HG03378 (cell line): ENCODE results near the gene ZRSR2.
A peak's percentile ranks its signal among the peaks of the same experiment; 100 is the strongest.

Experiments used
- ATAC-seq: cut with Tn5 transposase; IDR thresholded peaks from one replicate; pipeline ENCODE4 v1.9.1; 2021; ENCODE audit warnings: mild to moderate bottlenecking, moderate library complexity; ENCODE audit not compliant: unreplicated experiment

The ZRSR2 gene

DNA sequence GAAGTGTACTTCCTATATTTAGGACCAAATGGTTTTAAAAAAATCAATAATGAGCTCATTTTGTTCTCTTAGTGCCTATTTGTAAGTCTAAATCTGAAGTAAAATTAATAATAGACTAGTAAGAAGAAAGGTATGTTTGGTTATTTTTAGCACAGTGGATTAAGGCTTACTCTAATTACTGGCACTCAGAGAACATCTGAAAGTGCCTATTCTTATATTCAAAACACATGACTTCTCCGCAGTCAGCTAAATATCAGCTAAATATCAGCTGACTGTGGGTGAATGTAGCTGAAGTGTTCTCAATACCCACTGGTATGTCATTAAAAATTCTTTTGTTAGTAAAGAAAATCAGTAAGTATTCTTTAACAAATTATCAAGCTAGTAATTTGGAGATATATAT, 58.3 kb downstream of the ZRSR2 start:
- ATAC-seq = no peak

DNA sequence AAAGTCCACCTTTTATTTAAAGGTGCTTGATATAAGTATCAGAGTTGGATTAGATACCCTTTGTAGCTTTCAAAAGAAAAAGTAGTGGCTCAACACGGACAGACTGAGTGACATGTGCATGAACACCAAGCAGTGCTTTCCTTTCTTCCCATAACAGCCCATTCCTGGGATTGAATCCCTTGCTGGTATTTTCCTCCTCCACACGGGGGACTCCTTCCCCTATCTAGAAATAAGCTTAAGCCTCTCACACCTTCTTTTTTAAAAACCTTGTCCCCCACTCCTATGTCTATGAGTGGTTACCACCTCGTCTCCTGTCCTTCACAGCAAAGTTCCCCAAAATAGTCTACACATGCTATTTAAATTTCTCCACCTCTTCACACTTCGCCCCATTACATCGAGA, 59.3 kb downstream of the ZRSR2 start:
- no peak for ATAC-seq

DNA sequence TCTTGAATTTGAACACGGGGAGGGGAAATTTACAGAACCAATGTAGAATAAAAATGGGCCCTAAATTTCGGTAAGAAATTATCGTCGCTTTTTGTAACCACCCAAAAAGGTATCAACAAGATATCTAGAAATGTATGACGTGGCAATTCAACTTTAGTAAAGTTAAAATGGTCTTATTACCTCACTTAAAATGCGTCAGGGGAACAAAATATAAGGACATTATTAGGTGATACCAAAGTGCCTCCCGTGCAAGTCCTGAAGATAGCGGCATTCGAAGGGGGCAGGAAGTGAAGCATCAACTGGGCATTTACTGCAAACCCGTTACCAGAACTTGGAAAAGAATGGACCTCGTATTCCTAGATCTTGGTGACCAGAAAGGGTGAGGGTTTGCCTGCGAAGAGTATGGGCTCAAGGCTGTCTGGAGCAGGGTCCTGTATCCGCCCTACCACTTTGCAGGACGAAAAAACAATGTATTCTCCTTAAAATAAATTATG, 63.3 kb downstream of the ZRSR2 start:
- ATAC-seq = no peak

DNA sequence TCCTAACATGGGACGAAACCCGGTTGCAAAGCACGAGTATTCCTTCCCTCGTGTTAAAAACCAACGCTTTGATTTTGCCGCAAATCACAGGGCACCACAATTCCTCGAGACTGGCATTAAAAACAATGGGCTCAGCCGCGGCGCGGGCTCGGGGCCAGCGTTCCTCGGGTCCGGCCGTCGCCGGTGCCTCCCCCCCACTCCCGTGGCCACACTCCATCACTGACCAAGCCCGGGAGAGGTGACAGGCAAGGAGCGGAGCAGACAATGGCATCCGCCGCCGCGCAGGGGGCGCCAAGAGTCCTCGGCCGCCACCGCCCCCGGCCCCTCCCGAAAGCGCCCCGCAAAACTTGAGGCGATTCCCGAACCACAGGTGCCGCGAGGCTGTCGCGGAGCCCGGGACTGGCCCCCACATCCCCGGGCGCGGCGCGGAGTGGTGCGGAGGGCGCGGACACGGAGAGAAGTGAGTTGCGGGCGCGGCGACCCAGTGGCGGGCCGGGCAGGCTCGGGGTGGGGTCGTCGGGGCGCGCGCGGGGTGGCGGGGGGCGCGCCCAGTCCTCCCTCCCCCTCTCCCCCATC, 63.9 kb downstream of the ZRSR2 start:
- ATAC-seq = peak; percentile 21

DNA sequence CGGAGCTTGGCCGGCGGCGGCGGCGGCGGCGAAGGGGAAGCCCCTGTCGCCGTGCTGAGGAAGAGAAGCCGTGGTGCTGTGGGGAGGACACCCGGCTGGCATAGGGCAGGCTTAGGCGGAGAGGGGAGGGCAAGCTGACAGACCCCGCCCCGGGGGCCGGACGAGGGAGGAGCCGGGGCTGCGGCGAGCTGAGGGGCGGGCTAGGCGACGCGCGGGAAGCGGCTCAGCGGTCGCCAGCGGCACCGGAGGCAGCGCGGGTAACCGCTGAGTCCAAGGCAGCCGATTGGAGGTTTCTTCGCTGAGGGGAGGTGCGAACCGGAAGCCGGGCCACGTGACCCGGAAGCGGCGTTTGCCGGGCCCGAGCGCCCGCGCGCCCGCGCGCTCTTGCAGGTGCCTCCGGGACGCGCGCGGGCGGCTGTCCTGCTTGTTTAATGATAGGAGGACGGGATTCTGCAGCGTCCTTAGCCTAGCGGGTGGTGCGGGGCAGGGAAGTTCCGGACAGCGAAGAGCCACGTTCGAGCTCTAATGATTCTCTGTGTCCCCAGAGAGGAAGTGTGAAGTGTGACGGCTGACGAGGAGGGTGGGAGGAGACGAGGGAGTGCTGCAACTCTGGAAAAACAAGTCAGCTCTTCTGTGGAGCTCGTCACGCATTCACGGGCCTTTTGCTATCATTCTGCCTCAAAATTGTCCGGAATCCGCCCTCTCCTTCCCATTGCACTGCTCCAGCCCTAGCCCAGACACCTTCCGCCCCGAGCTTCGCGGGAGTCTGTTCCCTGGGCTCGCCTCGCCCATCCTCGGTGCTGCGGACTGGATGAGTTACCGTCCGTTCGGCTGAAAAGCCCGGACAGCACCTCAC, 64.7 kb downstream of the ZRSR2 start, which contains the start of gene AP1S2:
Gene AP1S2, minus strand, starts transcription at position 102 of the 856 bp plus-strand sequence. CDS start 2,289 bp downstream, outside the sequence.
- ATAC-seq = peak; percentile 85

DNA sequence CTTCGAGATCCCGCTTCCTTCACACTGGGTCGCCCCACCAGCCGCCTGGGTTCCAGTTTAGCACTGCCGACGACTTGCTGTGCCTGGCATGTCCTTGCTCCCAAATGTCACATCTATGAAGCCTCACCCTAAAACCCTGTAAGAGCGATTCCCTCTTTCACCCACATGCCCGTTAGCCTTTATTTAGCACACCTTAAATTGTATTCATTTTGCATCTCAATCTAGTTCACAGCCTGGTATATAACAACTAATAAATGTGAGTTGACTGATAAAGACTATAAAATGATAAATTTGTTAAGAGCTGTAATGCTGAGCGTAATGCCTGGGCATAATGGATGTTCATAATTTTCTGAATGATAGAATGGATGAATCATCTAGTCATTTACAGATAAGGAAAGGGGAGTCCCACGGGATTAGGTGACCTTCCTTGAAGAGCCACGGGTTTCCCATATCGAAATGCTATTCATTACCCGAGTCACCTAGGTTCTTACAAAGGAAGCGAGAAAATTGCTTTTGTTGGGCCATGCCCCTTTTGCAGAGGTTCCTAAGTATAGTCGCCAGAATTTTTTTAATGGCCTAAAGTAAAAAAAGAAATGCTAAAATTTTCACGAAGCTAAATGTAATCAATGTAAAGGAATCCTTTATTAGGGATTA, 65.4 kb downstream of the ZRSR2 start:
- ATAC-seq = no peak

DNA sequence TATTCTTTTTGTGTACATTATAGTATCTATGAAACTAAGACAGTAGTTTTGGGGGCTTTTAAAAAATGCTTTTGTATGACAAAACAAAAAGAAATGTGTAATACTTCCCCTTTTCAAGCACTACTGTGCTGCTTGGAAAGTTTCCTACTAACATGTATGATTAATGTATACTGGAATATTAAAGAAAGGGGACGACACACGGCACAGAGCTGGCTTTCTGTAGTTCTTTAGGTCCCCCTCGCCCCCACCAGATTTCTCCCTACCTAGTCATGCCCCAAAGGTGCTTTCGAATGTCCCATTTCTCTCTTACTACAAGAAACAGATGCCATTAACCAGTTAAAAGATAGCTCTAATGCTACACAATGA, 65.9 kb downstream of the ZRSR2 start:
- ATAC-seq = no peak

DNA sequence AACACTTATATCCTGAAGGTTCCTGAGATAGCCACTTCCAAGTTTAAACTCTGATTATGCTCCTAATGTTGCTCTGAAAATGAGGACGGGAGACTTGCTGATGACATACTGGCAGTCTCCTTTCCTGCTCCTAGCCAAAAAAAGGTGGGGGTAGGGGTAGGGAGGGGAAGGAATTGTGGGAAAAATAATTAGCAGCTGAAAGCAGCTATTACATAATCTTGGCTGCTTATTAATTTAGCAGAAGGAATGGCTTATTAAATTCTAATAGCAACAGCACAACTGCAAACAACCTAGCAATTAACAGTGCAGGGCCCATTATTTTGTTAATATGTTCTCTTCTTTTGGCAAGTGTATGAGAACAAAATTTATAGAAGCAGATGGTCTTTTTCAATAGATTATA, 66.4 kb downstream of the ZRSR2 start:
- no peak for ATAC-seq

DNA sequence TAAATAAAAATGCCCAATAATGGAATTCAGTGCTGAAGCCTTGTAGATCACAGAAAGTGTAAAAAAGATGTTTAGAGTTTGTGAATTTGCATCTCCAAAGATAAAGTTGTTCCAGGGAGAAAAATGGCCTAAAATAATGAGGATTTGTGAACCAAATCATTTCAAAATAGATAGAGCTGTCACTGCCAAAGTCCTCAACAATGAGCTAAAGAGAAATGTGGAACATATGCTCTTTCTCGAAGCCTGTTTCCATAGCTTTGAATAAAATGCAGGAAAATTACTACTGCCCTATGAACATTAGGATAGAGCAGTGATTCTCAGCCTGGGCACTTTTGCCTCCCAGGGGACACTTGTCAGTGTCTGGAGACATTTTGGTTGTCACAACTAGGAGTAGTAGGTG, 67.8 kb downstream of the ZRSR2 start:
- ATAC-seq = no peak

DNA sequence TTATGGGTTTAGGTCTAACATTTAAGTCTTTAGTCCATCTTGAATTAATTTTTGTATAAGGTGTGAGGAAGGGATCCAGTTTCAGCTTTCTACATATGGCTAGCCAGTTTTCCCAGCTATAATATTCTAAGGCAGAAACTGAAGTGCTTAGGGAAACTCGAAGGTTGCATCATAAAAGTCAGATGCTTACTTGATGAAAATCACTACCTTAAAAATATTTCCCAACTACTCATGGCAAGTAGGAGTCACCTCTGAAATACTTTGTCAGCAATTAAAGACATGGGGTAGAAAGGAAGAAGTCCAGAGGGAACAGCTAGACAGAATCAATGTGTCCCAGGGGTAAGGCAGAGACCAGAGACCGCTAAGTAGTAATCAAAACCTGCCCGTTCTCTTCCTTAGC, 70.6 kb downstream of the ZRSR2 start:
- no peak for ATAC-seq

DNA sequence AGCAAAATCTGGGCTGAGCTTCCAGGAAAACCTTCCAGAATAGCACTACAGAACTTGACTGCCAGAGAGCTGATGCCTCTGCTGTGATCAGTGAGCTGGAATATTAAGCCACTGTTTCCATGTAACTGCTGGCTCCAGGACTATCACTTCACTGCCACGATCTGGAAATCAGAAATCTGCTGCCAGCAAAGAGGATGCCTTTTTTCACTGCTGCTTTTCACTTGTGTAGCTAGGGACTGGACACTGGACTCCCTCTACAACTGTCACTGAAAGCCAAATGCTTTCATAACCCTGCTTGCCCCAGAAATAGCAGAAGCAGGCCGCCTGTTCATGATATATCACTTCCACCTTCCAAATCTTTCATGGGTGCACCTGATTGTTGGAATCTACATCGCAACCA, 73.7 kb downstream of the ZRSR2 start:
- ATAC-seq = no peak

DNA sequence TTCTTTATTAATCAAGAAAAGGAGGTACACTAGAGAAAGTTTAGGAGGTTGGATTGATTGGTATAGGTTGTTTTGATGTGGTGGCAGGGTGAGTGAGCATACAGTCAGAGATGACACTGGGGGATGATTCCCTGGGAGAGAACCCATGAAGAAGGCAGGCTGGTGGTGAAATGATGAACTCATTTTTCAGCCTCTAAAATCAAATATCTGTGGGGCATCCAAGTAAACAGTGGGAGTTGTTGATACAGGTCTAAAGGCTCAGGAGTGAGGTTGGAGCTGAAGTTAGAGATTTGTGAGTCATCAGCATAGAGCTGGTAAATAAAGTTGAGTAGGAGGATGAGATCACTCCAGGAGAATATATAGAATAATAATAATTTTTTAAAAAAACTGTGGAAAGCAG, 74.3 kb downstream of the ZRSR2 start:
- ATAC-seq = no peak

DNA sequence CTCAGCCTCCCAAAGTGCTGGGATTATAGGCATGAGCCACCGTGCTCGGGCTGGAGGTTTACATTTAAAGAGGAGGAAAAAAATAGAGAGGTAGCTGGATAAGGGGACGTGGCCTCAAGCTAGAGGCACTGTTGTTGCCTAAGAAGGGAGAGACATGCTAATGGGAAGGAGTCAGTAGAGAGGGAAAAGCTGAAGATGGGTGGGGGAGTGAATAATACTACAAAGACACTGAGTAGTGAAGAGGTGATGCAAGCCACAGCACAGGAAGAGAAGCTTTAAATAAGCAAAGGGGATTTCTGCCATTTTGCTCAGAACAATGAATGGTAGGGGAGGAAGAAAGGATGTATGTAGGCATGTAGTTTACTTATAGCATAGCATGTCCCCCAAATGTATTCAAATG, 75.9 kb downstream of the ZRSR2 start:
- no peak for ATAC-seq

DNA sequence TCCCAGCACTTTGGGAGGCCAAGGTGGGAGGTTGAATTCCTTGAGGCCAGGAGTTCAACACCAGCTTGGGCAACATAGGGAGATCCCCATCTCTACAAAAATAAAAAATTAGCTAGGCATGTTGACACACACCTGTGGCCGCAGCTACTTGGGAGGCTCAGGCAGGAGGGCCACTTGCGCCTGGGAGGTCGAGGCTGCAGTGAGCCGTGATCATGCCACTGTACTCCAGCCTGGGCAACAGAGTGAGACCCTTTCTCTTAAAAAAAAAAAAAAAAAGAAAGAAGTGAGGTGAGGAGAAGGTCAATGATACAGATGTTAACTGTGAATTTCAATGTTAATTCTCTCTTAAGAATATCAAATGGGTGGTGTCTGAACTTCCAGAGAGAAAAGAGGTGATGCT, 79.4 kb downstream of the ZRSR2 start:
- ATAC-seq = no peak

DNA sequence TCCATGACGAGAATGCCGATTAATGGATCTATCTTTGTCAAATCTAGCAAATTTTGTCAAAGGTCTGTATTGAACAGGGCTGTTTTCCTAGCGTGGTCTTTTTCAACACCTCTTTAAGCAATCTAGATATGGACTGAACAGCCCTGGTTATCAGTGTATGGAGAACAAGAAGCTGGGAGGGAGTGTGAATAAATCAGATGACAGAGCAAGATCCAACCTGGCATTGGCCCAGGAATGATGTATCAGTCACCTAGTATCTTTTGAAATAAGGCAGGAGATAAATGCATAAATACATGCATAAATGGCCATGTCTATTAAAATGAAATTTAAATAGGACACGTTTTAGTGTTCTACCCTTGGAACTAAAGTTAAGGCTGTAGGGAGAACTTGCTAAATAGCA, 80.0 kb downstream of the ZRSR2 start:
- no peak for ATAC-seq
